H1 (cell line): ENCODE data around the gene COX14. TPM values are rescaled to one million over a fixed set of nuclear protein-coding genes. Genes with fewer than 3 reads are reported as not detected.

Source experiments
- BACH1 ChIP-seq: IDR thresholded peaks from 2 replicates; pipeline ENCODE4 v1.6.1; 2012; ENCODE audit warnings: low read length, improper control_type of control experiment
- BCL11A ChIP-seq, 2 experiments: IDR thresholded peaks; one replicate each; pipeline ENCODE4 v1.6.1; 2011; ENCODE audit warnings: low read depth in 2 of 2, low read length in 2 of 2, mild to moderate bottlenecking in 2 of 2
- BRCA1 ChIP-seq: IDR thresholded peaks from 2 replicates; pipeline ENCODE4 v1.6.1; 2012; ENCODE audit warnings: low read depth, low read length, improper control_type of control experiment
- CBX8 ChIP-seq: fragments of 300-800, 300-1000 bp; sonication (generic); IDR thresholded peaks from 2 replicates; pipeline ENCODE4 v1.7.1; 2016; ENCODE audit warnings: low read depth, low read length, borderline replicate concordance
- CEBPB ChIP-seq: IDR thresholded peaks from 2 replicates; pipeline ENCODE4 v1.6.1; 2012; ENCODE audit warnings: low read depth, low read length
- CHD1 ChIP-seq: IDR thresholded peaks from 2 replicates; pipeline ENCODE4 v1.6.1; 2012; ENCODE audit warnings: low read depth, low read length, improper control_type of control experiment
- FOSL1 ChIP-seq: IDR thresholded peaks from 2 replicates; pipeline ENCODE4 v1.6.1; 2011; ENCODE audit warnings: mild to moderate bottlenecking, low read depth, low read length, moderate library complexity; ENCODE audit not compliant: insufficient read depth
- HDAC2 ChIP-seq, 2 experiments: fragments of 300-600 bp in 1 of 2; sonication (generic) in 1 of 2; IDR thresholded peaks; 2 replicates each; pipeline ENCODE4 v1.6.1; 2011 to 2012; ENCODE audit warnings: low read depth in 2 of 2, low read length in 2 of 2, mild to moderate bottlenecking in 2 of 2, moderate library complexity in 2 of 2, borderline replicate concordance in 1 of 2, inconsistent platforms in 1 of 2
- JUND ChIP-seq: IDR thresholded peaks from 2 replicates; pipeline ENCODE4 v1.6.1; 2011; ENCODE audit warnings: mild to moderate bottlenecking, improper control_type of control experiment, low read length
- MAFK ChIP-seq: IDR thresholded peaks from 2 replicates; pipeline ENCODE4 v1.6.1; 2012; ENCODE audit warnings: low read depth, mild to moderate bottlenecking, improper control_type of control experiment, low read length
- MAX ChIP-seq: IDR thresholded peaks from 2 replicates; pipeline ENCODE4 v1.6.1; 2012; ENCODE audit warnings: inconsistent platforms
- PHF8 ChIP-seq: fragments of 200-600 bp; sonication (generic); conservative IDR thresholded peaks from 2 replicates; pipeline ENCODE4 v1.7.1; 2012; ENCODE audit warnings: low read depth, mild to moderate bottlenecking, inconsistent platforms, low read length, moderate library complexity
- POLR2A ChIP-seq, 2 experiments: IDR thresholded peaks; 1 replicate in 1 of 2; 2 replicates in 1 of 2; pipeline ENCODE4 v1.6.1; 2011; ENCODE audit warnings: low read depth in 2 of 2, low read length in 2 of 2, mild to moderate bottlenecking in 2 of 2; ENCODE audit errors: control extremely low read depth in 1 of 2
- RAD21 ChIP-seq, 2 experiments: IDR thresholded peaks in 1 of 2; conservative IDR thresholded peaks in 1 of 2; 2 replicates each; pipeline ENCODE4 v1.6.1; 2011; ENCODE audit warnings: low read depth in 2 of 2, low read length in 2 of 2, improper control_type of control experiment in 1 of 2, inconsistent platforms in 1 of 2, mild to moderate bottlenecking in 1 of 2, moderate library complexity in 1 of 2
- RXRA ChIP-seq: IDR thresholded peaks from 2 replicates; pipeline ENCODE4 v1.6.1; 2011; ENCODE audit warnings: low read depth, mild to moderate bottlenecking, low read length, moderate library complexity; ENCODE audit not compliant: insufficient read depth
- SAP30 ChIP-seq: fragments of 300-600 bp; sonication (generic); IDR thresholded peaks from 2 replicates; pipeline ENCODE4 v1.7.1; 2012; ENCODE audit warnings: low read length, moderate library complexity, mild to moderate bottlenecking, inconsistent platforms; ENCODE audit not compliant: insufficient read depth, insufficient replicate concordance
- SIRT6 ChIP-seq: IDR thresholded peaks from one replicate; pipeline ENCODE4 v1.7.1; 2012; ENCODE audit warnings: low read length, inconsistent platforms
- SP1 ChIP-seq: IDR thresholded peaks from 2 replicates; pipeline ENCODE4 v1.6.1; 2011; ENCODE audit warnings: low read depth, low read length
- SP4 ChIP-seq: IDR thresholded peaks from 2 replicates; pipeline ENCODE4 v1.6.1; 2012; ENCODE audit warnings: low read length, inconsistent platforms
- ZNF274 ChIP-seq: IDR thresholded peaks from 2 replicates; pipeline ENCODE4 v1.7.0; 2012; ENCODE audit warnings: low read length, borderline replicate concordance; ENCODE audit errors: extremely low read depth
- polyA plus RNA-seq, 7 experiments: library from polyadenylated mRNA; depleted of rRNA in 3 of 7; stranded (reverse) in 5 of 7; unstranded in 2 of 7; fragments of >200 nt in 5 of 7; fragments of 200-250 nt in 2 of 7; gene quantifications; 1 replicate in 5 of 7; 2 replicates in 1 of 7; 4 replicates in 1 of 7; pipeline versions ENCODE4 v1.2.1 to v1.2.3, GENCODE V29; 2011 to 2013; ENCODE audit warnings: missing spikeins in 2 of 7, mixed read lengths in 2 of 7
- total RNA-seq: library from RNA; stranded (reverse); fragmentation: NEBNext Ultra II Directional; extraction: Animal tissue kit (Norgen Biotek cat#: 25700); gene quantifications from 2 replicates; pipeline ENCODE4 v1.2.1, GENCODE V29; 2021
- TF ChIP-seq, protein P1 (sequence below): IDR thresholded peaks from 2 replicates; pipeline ENCODE4 v1.6.1; 2012; ENCODE audit warnings: low read length, inconsistent platforms

Gene COX14
- total and polyA plus RNA-seq, 2 of the 8 experiments (the other 6 are each of a cell fraction or from before 2014, with no cell fraction given): 40.1 to 102 TPM

DNA sequence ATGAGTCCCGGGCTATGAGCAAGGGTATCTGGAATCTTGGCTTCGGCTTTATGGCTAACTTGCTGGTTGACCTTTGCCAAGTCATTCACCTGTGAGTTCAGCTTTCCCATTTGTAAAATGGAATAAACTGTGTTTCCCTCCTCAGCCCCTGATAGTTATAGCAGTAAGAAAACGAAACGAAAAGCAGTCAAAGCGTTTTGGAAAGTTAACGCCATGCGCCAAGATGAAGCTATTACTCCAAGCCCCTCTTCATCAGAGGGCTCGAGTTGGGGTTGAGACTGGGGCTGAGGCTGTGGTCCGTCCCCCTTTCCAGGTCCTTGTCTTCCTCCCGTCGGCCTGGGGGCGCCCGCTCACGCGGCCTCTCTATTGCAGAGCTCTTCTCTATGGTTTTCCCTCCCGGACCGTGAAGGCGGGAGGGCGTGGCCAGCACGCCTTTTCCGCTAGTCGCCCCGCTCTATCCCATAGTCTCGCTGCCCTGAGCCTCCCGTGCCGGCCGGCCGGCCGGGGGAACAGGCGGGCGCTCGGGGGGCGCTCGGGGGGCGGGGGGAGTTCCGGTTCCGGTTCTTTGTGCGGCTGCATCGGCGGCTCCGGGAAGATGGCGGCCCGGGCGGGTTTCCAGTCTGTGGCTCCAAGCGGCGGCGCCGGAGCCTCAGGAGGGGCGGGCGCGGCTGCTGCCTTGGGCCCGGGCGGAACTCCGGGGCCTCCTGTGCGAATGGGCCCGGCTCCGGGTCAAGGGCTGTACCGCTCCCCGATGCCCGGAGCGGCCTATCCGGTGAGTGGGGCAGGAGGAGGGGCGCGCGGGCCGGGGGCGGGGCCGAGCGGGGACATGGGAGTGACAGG lies 27.0 kb upstream of the COX14 start, which contains the start of gene SMARCD1 (continued):
- TF ChIP-seq, protein P1, sequence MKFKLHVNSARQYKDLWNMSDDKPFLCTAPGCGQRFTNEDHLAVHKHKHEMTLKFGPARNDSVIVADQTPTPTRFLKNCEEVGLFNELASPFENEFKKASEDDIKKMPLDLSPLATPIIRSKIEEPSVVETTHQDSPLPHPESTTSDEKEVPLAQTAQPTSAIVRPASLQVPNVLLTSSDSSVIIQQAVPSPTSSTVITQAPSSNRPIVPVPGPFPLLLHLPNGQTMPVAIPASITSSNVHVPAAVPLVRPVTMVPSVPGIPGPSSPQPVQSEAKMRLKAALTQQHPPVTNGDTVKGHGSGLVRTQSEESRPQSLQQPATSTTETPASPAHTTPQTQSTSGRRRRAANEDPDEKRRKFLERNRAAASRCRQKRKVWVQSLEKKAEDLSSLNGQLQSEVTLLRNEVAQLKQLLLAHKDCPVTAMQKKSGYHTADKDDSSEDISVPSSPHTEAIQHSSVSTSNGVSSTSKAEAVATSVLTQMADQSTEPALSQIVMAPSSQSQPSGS: 0 out of 2 replicates have a peak, but pooled peaks have one; percentile 17
- TF ChIP-seq MAFK (no peak), SP1 (peak; percentile 37; the same call in 1 of the 2 replicates), SIRT6 (no peak), PHF8 (peak; percentile 99), POLR2A (IDR thresholded peaks at IDR 0.05; ENCODE audit: control extremely low read depth in 1 of 2, low read depth in 2 of 2, low read length in 2 of 2) (peak; percentile 57 to 62), CEBPB (no peak), FOSL1 (no peak), RAD21 (IDR thresholded peaks at IDR 0.05 in 1 of 2, conservative IDR thresholded peaks at IDR 0.05 in 1 of 2; ENCODE audit: low read depth in 2 of 2, low read length in 2 of 2) (no peak), HDAC2 (IDR thresholded peaks at IDR 0.05; ENCODE audit: borderline replicate concordance in 1 of 2, low read depth in 2 of 2, low read length in 2 of 2) (no peak), ZNF274 (no peak), SAP30 (no peak), BRCA1 (no peak), RXRA (peak; percentile 27; the same call in 1 of the 2 replicates), BACH1 (no peak), SP4 (no peak), CHD1 (no peak), CBX8 (no peak), JUND (no peak), BCL11A (IDR thresholded peaks at IDR 0.05; ENCODE audit: low read depth in 2 of 2, low read length in 2 of 2) (no peak), MAX (peak; percentile 58; the same call in 1 of the 2 replicates)
